ENCODE measurements around the gene HELZ.
"Not testable (repeated sequence)": the region's sequence is repeated elsewhere in the genome, so short reads cannot be mapped to it uniquely, and the experiment has no call there.

Gene HELZ

DNA sequence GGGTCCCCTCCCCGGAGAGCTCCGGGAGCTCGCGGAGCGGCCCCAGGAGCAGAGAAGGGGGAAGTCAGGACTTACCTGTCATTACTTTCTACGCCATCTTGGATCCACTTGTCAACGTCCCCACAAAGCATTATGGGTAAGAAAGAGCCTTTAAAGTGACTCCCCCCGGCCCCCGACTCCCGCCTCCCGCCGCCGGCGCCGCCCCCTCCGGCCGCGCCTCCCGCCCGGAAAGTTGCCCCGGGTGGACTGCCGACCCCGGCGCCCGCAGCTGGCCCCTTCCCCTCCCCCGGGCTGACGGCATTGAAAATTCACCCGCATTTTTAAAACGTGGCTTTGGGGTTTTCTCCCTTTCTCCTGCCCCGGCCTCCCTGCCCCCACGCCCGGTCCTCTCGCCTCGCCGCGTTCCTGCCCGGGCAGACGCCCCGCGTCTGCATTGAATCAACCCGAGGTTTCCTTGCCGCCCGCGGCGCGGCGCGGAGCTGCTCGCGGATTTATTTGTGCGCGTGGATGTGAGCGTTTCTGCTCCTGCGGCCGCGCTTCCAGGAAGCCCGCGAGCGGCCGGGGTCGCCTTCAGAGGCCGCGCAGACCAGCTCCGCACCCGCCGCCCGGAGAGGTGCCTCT is at the start of gene HELZ:
Gene HELZ (minus strand): TSS at position 124 of the 621 bp plus-strand sequence. CDS start 26,392 bp downstream, outside the sequence.
- DNase-seq (ENCODE audit: low spot score) = peak; percentile 80

GRCh38 chr17:67293251-67294203 is 48.5 kb upstream of the HELZ start:
- DNase-seq (ENCODE audit: low spot score) = peak; percentile 77

DNA sequence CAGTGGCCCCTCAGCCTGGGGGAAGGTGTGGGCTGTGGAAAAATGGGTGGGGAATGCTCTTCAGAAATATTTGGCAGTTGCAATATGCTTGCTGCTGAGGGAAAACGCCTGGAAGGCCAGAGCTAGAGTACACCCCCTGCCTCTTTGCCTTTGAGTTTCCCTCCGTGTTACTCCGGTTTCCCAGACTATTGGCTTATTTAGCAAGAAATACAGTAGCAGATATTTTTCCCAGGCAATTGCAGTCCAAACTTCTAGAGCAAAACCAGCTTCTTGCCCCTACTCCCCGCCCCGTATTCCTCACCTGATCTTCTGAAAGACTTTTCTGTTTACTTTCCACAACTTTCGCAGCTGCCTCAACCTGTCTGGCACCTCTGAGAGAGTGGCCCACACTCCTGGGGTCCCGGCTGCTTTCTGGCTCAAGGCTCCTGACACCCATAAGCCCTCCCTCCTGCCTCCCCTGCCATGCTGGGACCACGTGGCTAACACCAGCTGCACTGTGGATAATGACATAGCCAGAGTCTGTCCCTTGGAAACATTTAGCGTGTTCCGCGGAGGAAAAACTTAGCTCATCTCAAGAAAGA is 45.8 kb upstream of the HELZ start:
- DNase-seq (ENCODE audit: low spot score) = no peak

DNA sequence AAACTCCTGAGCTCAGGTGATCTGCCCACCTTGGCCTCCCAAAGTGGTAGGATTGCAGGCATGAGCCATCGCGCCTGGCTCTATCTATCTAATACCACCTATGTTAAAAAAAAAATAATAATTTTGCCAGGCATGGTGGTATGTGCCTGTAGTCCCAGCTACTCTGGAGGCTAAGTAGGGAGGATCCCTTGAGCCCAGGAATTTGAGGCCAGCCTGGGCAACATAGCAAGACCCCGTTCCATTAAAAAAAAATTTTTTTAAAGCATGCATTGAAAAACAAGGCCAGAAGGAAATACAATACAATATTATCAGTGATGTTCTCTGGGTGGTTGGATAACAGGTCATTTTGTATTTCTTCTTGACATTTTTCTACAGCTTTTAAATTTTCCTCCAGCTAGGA is 45.2 kb upstream of the HELZ start:
- DNase-seq (ENCODE audit: low spot score) = no peak

- DNase-seq (ENCODE audit: low spot score) = no peak
Measured at GRCh38 chr17:67289181-67289876, 44.3 kb upstream of the HELZ start.

DNA sequence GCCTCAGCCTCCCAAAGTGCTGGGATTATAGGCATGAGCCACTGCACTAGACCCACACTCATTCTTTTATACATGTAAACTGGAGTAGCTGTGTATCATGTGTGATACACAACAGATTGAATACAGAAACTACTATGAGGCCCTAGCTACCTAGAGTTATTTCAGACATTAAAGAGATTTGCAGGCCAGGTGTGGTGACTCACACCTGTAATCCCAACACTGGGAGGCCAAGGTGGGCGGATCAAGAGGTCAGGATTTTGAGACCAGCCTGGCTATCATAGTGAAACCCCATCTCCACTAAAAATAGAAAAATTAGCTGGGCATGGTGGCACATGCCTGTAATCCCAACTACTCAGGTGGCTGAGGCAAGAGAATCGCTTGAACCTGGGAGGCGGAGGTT is 41.8 kb upstream of the HELZ start:
- DNase-seq (ENCODE audit: low spot score) = not testable (repeated sequence)

DNA sequence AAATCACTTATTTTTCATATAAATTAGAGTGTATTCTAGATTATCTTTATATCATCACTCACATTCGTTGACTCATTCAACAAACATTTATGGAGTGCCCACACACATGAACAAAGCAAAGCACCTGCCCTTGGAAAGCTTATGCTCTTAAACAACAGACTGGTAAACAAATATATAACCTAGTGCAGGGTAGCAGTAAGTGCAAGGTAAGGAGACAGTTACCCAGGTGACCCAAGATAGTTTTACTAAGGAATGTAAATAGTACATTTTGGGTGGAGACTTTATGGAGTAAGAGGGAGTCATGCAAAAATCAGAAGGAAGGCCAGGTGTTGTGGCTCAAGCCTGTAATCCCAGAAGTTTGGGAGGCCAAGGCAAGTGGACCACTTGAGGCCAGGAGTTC is 40.4 kb upstream of the HELZ start:
- no peak for DNase-seq (ENCODE audit: low spot score)

- no peak for DNase-seq (ENCODE audit: low spot score)
Measured at GRCh38 chr17:67283731-67284516, 38.9 kb upstream of the HELZ start.

DNA sequence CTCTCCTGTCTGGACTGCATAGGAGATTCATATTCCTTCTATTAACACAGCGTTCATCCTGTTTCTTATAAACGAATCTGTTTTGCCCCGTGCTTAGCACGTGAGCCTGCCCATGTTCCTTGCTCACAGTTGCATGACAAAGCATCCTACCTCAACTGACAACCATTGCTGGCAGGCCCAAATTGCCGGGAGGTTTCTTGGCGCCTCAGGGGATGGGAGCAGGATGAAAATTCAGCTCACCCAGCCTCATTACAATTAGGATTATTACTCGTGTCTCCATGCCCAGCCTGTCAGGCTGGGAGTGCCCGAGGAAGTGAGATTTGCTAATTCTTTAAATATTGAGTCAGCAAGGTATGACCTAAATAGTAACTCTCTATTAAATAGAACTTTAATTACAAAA is 36.7 kb upstream of the HELZ start:
- DNase-seq (ENCODE audit: low spot score) = no peak

DNA sequence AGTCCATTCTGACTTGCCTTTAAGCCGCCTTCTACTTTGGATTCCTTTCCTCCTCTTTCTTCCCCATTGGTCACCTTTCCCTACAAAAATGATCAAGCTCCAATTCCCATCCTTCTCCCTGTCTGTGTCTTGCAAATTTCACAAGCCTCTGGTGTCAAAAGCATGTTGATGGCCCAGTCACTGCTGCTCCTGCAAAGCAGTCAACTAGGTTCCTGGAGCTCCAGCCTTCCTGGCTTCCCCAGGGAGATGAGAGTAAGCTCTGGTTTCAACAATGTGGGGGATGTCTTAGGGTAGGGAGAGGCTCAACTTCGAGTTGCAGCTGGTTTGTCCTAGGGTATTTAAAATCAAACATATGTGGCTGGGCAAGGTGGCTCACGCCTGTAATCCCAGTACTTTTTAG is 36.1 kb upstream of the HELZ start:
- no peak for DNase-seq (ENCODE audit: low spot score)

DNA sequence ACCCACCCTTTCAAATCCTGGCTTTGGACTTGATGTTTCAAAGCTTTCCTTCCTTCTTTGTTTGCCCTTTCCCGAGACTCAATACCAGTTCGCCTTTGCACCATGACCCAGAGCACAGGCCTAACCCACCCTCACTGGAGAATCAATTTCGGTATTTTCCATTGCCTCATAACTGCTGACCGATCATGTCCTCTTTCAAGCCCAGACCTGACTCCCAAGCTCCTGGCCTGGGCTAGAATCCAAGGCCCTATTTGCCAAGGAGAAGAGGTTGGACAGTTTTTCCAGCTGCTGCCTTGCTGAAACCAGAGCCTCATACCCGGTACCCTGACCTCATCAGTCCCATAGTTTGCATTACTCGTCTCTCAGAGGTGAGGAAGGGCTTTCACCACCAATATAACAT is 35.3 kb upstream of the HELZ start:
- DNase-seq (ENCODE audit: low spot score) = no peak

GRCh38 chr17:67279115-67279514 is 34.1 kb upstream of the HELZ start:
- no peak for DNase-seq (ENCODE audit: low spot score)

- no peak for DNase-seq (ENCODE audit: low spot score)
Measured at GRCh38 chr17:67278363-67278762, 33.4 kb upstream of the HELZ start.

DNA sequence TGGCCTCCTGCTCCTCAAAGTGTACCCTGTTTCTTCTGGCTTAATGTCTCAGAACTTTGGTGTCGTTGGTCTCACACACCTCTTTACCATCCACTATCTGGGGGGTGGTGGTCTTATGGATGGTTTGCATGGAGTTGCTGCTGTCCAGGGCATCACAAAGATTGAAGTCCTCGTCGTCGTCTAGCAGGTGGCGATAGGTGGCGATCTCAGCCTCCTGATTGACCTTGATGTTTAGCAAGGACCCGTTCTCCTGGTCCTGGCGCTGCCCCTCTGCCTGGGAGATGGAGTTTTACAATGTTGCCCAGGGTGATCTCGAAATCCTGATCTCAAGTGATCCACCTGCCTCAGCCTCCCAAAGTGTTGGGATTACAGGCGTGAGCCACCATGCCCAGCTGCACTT is 31.1 kb upstream of the HELZ start:
- DNase-seq (ENCODE audit: low spot score) = no peak

GRCh38 chr17:67274466-67274865 is 29.5 kb upstream of the HELZ start:
- no peak for DNase-seq (ENCODE audit: low spot score)

DNA sequence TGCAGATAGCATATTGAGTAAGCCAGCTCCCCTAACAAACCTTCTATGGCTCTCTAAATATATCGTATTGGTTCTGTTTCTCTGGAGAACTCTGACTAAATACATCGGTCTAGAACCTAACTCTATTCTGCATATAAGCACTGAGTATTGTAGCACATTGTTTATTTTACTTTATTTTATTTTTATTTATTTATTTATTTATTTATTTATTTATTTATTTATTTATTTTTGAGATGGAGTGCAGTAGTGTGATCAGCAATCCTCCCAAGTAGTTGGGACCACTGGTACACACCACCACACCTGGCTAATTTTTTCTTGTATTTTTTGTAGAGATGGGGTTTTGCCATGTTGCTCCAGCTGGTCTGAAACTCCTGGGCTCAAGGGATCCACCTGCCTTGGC is 28.9 kb upstream of the HELZ start:
- no peak for DNase-seq (ENCODE audit: low spot score)

- DNase-seq (ENCODE audit: low spot score) = no peak
Measured at GRCh38 chr17:67272312-67273047, 27.5 kb upstream of the HELZ start.

GRCh38 chr17:67271187-67271586 is 26.2 kb upstream of the HELZ start:
- DNase-seq (ENCODE audit: low spot score) = not testable (repeated sequence)

DNA sequence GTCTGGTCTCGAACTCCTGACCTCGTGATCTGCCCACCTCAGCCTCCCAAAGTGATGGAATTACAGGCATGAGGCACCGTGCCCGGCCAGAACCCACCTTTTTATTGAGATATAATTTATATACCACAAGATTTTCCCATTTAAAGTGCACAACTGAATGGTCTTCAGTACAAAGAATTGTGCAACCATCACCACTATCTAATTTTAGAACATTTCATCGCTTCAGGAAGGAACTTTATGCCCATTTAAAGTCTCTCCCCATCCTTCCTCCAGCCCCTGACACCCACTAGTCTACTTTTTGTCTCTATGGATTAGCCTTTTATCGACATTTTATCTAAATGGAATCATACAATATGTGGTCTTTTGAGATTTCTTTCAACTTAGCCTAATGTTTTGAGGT is 25.4 kb upstream of the HELZ start:
- no peak for DNase-seq (ENCODE audit: low spot score)

GRCh38 chr17:67266496-67266895 is 21.5 kb upstream of the HELZ start:
- DNase-seq (ENCODE audit: low spot score) = no peak

DNA sequence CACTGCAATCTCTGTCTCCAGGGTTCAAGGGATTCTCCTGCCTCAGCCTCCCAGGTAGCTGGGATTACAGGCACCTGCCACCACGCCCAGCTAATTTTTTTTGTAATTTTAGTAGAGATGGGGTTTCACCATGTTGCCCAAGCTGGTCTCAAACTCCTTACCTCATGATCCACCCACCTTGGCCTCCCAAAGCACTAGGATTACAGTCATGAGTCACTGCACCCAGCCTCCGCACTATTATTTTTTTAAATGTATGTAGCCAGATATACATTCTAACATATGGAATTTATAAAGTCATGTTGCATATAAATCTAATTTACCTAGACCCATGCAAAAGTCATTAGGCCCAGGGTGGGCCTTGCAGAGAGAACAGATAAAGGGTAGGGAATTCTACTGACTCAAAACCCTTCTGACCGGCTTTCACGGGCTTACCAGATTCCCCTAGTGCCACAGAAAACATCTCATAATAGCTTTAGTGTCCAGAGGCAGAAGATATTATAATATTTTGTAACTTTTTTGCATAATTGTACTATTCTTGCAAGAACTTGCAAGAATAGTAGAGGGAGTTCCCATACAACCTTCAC is 20.5 kb upstream of the HELZ start:
- no peak for DNase-seq (ENCODE audit: low spot score)

Measured in CD4-positive, alpha-beta T cell treated with Interleukin-2 at 100 ng/mL for 4 hours (primary cell).